GM19455 (cell line): ENCODE data around the gene PCDH20.
"Not testable (repeated sequence)": the region's sequence is repeated elsewhere in the genome, so short reads cannot be mapped to it uniquely, and the experiment has no call there.

ENCODE experiments used
- ATAC-seq: cut with Tn5 transposase; IDR thresholded peaks from one replicate; pipeline ENCODE4 v1.9.1; 2021; ENCODE audit not compliant: unreplicated experiment

Gene PCDH20

DNA sequence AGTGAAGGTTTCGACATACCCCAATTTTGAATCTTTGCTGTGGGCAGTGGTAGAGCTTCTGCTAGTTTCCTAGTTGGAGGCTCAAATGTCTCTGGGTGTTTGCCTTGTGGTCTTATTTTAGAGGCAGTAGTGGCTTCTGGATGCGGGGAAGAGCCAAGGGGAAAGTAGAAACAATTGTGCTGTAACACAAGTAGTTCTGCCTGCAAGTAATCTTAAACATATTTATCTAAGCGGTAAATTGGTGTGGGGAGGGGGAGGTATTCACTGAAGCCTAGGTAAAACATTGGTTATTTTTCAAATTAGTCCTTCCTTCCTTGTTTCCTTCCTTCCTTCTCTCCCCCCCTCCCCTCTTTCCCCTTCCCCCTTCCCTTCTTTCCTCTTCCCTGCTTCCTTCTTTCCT, at the start of gene PCDH20:
TSS of gene PCDH20 (minus strand) at position 101 of the 400 bp plus-strand sequence. CDS start 691 bp downstream, outside the sequence.
- no peak for ATAC-seq

DNA sequence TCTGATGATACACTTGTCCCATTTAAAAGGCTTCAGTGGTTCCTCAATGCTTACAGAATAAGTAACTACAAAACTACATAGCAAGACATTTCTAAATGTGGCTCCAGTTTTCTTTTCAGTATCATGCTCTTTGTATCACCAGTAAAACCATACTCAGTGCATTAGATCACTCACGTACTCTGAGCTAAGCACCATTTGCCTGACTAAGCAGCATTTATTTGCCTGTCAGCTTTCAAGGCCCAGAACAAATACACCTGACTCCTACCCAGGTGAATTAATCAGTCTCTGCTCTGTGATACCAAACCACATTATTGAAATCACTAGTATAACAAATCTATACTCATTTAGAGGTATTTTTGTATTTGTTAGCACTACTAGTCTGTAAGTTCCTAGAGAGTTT, 47.4 kb upstream of the PCDH20 start:
- no peak for ATAC-seq

DNA sequence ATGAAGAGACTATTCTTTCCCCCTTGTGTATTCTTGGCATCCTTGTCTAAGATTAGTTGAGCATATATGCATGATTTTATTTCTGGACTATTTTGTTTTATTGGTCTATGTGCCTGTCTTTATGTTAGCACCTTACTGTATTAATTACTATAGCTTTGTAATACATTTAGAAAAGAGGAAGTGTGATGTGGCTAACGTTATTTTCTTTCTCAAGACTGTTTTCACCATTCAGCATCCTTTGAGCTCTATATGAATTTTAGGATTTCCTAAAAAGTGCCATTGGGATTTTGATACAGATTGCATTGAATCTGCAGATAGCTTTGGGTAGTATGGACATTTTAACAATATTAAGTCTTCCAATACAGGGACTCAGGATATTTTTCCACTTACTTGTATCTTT, 37.5 kb upstream of the PCDH20 start:
- ATAC-seq, result no peak

- no peak for ATAC-seq
Measured at GRCh38 chr13:61432029-61432428, 16.4 kb upstream of the PCDH20 start.

DNA sequence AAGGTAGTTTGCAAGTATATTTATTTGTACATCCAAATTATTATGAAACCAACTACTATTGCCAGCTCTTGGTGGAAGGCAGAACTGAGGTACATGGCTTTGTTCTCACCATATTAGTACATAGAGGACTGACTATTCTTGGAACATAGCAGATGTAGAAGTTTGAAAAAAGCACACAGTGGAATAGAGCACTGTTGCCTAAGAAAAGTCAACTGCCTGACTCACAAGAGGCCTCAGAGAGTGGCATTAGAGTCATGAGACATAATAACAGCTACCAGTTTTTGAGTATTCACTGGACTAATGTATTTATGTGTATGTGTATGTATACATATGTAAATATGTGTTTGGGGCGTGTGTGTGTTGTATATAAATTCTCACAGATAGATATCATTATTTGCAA, 8.3 kb upstream of the PCDH20 start:
- ATAC-seq, result no peak

- no peak for ATAC-seq
Measured at GRCh38 chr13:61417086-61417570, 1.5 kb upstream of the PCDH20 start.

GRCh38 chr13:61415058-61415721, 459 bp downstream of the PCDH20 start:
- ATAC-seq, result no peak

- ATAC-seq, result no peak
Measured at GRCh38 chr13:61414686-61415057, 977 bp downstream of the PCDH20 start.

DNA sequence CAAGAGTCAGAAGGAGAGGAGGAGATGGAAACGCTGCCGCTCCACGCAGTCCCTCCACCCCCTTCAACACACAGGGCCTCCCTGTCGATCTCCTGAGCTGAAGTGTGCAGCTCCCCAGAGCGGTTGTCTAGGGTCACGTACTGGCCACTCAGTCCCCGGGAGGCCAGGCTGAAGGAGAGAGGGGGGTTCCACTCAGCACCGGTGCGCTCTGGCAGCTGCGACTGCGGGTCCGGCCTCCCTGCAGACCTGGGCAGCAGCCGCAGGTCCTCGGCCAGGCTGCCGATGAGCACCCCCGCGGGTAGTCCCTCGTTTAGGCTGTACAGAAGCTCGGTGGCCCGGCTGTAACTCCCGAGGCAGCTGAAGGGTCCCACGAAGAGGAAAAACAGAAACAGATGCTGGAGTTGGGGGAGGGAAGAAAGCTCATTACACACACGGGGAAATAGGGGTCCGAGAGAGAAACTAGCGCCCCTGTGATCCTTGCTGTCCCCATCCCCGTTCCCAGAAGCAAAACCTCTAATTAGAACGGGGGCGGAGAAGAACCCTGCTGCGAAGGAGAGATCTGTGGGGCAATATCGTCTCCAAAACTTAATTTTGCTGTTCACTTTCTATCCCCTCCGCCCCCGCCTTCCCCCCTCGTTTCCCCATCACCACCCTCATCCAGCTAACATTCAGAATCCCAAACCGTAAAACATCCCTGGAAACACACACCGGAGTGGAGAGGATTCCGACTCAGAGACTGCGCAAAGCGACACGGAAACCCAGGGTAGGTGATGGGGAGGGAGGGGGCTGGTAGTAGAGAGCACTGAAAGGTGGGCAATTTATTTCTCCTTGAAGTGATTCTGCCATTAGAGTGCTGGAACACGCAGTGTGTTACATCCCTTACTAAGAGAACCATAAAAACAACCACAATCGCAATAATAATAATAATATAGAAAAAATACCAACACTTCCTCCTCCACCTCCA, 1.8 kb downstream of the PCDH20 start:
- ATAC-seq, result no peak

DNA sequence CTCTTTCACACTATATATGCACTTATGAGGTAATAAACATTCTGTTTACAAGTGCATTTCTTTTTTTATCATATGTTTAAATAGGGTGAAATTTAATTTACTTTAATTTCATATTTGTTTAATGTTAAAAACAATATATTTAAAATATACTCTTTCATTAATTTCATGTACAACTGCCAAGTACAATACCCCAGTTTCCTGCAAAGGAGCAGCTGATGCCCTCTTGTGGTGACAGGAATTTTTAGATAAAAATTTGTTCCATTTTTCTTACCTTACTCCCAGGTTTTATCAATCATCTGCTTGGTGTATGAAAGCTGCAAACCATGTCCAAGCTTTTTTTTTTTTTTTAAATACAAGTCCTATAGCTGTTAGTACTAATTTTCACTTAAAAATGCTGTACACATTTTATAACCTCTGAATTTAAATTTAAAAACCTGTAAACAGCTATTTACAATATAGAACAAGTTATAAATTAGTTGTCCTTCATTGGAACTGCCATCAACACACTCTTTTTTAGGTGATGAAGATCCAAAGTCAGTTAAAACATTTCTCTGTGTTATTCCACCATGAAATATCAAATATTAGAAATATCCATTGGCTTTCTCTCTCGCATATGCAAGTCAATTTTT, 4.9 kb downstream of the PCDH20 start:
- no peak for ATAC-seq

DNA sequence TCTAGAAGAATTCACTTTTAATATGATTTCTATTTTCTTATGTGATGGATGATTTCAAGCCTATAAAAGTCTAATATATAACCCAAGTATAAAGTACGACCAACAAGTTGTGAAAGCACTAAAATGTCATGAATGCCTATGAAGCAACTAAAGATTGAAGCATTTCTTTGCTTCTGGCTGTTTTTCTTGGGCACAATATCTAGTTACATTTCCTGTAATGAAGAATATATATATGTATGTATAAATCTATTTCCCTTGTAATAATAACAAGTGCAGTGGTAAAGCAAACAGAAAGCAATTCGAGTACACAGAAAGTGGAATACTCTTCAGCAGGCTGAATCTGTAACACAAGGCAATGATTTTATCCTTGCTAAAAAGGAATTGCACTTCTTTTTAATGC, 5.4 kb downstream of the PCDH20 start:
- ATAC-seq, result no peak

- no peak for ATAC-seq
Measured at GRCh38 chr13:61408571-61408970, 7.1 kb downstream of the PCDH20 start.

DNA sequence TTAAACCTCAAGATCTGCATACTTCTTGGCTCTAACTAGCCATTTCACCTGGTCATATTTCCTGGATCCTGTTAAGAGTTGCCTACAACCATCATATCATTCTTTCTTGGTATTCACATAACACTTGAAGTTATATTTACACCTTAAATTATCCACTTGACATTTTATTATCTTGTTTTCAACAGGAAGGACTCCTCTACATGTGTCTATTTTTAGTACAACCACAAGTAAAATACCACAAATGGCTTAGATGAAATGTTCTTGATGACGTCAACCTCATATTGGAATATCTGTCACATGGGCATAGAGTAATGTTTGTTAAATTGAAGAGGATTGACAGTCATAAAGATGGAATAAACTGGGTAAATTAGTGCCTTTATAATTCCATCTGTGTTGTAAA, 9.4 kb downstream of the PCDH20 start:
- no peak for ATAC-seq

GRCh38 chr13:61396121-61396520, 19.5 kb downstream of the PCDH20 start:
- no peak for ATAC-seq

- ATAC-seq, result no peak
Measured at GRCh38 chr13:61391426-61391825, 24.2 kb downstream of the PCDH20 start.

DNA sequence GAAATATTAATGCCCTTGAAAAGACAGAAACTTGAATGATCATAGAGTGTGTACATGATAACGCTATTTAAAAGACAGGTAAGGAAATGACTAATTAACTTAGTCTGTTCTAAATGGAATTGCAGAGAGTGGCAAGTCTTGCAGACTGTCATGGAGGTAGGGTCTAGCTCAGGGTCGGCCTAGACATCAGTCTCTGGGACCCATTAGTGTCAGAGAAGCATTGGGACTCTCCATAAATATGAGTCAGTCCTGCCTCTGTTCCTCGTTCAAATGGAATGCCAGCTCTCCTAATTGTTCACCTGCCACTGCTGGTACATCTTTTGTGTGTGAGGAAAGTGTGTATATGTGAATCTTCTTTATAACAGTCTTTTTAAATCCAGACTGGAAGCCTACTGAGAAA, 28.0 kb downstream of the PCDH20 start:
- ATAC-seq, result no peak

- ATAC-seq, result no peak
Measured at GRCh38 chr13:61383111-61383510, 32.5 kb downstream of the PCDH20 start.

DNA sequence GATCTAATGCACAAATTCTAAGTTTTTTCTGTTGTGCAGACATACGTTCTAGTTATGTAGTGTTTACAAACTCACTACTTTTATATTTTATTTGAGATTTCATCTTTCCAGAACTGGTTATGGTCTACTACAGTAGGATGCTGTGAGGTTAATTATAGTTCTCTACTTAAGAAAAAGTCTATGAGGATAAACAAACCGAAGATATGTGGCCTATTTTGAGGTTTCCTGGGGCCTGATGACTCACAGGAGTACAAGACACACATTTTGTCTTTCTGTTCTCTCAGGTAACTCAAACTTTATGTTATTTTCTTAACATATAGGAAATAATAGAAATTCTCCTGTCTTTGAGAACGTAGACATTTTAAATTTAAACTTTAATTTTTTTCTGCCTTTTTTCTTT, 45.1 kb downstream of the PCDH20 start:
- ATAC-seq, result no peak

- ATAC-seq, result not testable (repeated sequence)
Measured at GRCh38 chr13:61364690-61365089, 51.0 kb downstream of the PCDH20 start.

DNA sequence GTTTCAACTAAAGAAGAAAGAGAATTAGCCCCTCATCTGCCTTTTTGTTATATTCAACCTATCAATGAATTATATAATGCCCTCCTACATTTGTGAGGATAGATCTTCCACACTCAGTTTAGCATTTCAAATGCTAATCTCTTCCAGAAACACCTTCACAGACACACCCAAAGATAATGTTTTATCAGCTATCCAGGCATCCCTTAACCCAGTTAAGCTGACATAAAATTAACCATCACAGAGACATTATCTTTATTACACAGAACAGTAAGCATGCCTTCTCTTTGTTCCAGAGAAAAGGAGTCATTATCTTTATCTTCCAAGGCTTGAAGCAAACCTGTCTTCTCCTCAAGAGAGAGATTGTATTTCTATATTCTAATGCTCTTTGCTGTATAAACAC, 53.1 kb downstream of the PCDH20 start:
- ATAC-seq, result no peak
